NT2/D1 (cell line): ENCODE data around the gene OR52A5.

Experiments
- SUZ12 ChIP-seq: IDR thresholded peaks from 2 replicates; pipeline ENCODE4 v1.6.1; 2011; ENCODE audit not compliant: insufficient read length, insufficient read depth; ENCODE audit errors: extremely low read depth
- YY1 ChIP-seq: IDR thresholded peaks from 2 replicates; pipeline ENCODE4 v1.6.1; 2011; ENCODE audit not compliant: insufficient read length, insufficient read depth
- ZNF274 ChIP-seq: IDR thresholded peaks from 2 replicates; pipeline ENCODE4 v1.6.1; 2011; ENCODE audit warnings: mild to moderate bottlenecking, low read depth, low read length

- TF ChIP-seq ZNF274 (no peak), YY1 (no peak), SUZ12 (no peak)
Observed at GRCh38 chr11:5124891-5125620, 13.1 kb downstream of the OR52A5 start.
